ENCODE measurements around the gene EHD4.

GRCh38 chr15:41905036-41905793 lies 67.1 kb downstream of the EHD4 start:
- no peak for TF ChIP-seq POLR2A (IDR thresholded peaks at IDR 0.05)
- TF ChIP-seq CTCF (IDR thresholded peaks at IDR 0.05): no peak
